ENCODE measurements around the gene CAMK1D. TPM values are rescaled to one million over a fixed set of nuclear protein-coding genes. Genes with fewer than 3 reads are reported as not detected.
A peak's percentile ranks its signal among the peaks of the same experiment; 100 is the strongest.

CAMK1D gene
- total RNA-seq, 2 experiments from 2014 or later = 7.5 to 9.0 TPM

DNA sequence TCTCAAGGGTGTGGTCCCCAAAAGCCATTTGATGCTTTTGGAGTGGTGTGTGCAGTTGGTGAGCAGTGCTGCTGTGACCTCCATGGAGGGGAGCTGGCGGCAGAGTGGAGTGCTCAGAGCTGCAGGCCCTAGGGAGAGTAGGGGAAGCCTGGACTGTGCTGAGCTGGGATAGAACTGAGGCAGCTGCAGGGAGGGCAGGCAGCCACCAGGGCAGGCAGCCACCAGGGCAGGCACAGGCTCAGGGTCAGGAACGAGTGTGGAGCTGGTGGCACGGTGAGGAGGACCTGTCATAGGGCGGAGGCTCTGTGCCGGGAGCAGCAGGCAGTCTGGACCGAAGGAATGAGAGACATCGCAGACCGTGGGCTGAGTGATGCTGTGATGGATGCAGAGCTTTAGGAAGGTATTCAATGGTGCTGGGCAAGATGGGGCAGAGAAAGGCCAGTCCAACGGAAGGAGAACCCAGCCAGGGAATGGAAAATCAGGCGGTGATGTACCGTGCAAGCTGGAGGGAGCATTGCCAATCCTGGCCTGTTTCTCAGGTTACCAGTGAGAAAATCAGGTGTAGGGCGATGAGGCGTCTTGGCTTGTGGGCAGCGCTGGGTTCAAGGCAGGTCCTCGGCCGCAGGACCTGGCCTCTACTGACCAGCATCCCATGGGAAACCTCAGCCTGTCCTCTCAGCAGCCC is 152.6 kb downstream of the CAMK1D start:
- H3K27ac Mint-ChIP-seq = no peak overlapping the region

DNA sequence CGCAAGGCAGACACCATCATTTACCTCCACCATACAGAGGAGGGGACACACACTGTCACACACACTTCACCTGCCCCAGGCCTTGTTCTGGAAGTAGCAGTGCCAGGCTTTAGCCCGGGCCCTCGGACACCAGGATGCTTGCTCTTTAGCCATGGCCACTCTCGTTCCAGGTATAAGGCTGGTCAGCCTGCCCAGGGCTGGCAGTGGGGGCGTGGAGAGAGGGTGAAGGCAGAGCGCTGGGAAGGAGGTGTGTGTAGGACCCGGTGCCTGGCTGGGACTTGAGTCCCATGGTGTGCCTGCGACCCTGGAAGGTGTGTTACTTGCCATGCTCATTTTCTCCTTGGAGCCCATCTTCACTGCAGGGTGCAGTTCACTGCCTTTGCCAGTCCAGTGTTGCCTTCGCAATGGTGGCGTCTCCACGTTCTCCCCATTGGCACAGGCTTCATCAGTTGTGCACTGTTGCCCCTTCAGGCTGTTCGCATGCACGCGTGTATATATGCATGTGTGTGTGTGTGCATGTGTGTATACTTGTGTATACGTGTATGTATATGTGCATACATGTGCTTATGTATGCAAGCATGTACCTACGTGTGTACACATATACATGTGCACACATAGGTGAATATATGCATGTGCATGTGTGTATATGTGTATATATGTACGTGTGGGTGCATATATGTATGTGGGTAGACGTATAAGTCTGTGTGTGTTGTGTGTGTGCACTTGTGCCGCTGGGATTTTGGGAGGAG is 153.4 kb downstream of the CAMK1D start:
- Mint-ChIP-seq H3K4me1 (peaks cover 21% of the 10 kb centered on the region), H3K27me3 (peaks cover 12% of the 10 kb centered on the region), H3K27ac (no peak overlapping the region), H3K36me3 (no peaks in the 10 kb centered on the region), H3K9me3 (peaks cover under 1% of the 10 kb centered on the region), H3K4me3 (no peak overlapping the region)
- DNase-seq (no peak), ATAC-seq (ENCODE audit: low read depth) (no peak)
- POLR2A ChIA-PET = no interaction called here

More for the DNA sequence above, 152.6 kb downstream of the CAMK1D start:
- peaks cover 12% of the 10 kb centered on the region for H3K27me3 Mint-ChIP-seq
- H3K4me1 Mint-ChIP-seq = peaks cover 14% of the 10 kb centered on the region
- DNase-seq (no peak), ATAC-seq (ENCODE audit: low read depth) (no peak)
- no peak overlapping the region for H3K4me3 Mint-ChIP-seq
- no peaks in the 10 kb centered on the region for H3K36me3 Mint-ChIP-seq
- POLR2A ChIA-PET = no interaction called here
- H3K9me3 Mint-ChIP-seq = peaks cover 3% of the 10 kb centered on the region

DNA sequence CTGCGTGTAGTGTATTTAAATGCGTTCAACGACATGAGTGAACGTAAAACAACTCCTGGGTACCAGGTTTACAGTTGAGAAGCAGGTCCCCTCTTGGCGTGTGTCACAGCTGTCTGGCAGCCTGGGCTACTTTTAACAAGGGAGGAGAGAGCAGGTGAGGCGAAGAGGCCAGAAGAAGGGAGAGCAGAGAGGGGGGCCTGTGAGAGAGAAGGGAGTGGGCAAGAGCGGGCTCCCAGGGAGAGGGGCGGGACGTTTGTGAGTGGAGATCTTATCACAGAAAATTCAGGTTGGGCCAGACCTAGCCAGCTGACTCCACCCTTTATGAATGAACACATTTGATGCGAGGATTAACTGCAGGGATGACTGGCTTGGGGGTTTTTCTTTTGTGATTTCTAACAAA is 154.0 kb downstream of the CAMK1D start:
- Mint-ChIP-seq H3K36me3 (no peaks in the 10 kb centered on the region), H3K27me3 (peaks cover 12% of the 10 kb centered on the region), H3K4me1 (peaks cover 28% of the 10 kb centered on the region), H3K4me3 (no peak overlapping the region), H3K27ac (no peak overlapping the region), H3K9me3 (no peaks in the 10 kb centered on the region)
- DNase-seq (no peak), ATAC-seq (ENCODE audit: low read depth) (no peak)
- POLR2A ChIA-PET = no interaction called here

DNA sequence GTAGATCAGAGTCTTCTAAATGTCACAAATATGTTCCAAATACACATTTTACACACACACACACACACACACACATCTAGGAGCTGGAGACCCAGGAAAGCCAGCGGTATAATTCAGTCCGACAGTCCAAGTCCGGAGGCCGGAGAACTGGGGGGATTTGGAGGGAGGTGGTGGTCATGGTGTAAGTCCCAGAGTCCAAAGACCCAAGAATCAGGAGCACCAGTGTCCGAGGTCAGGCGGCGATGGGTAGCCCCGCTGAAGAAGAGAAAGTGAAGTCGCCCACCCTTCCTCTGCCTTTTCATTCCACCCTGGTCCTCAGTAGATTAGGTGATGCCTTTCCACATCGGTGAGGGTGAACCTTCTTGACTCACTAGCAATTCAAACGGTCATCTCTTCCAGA is 154.8 kb downstream of the CAMK1D start:
- POLR2A ChIA-PET = no interaction called here
- H3K36me3 Mint-ChIP-seq = no peaks in the 10 kb centered on the region
- H3K4me3 Mint-ChIP-seq = no peak overlapping the region
- ATAC-seq (ENCODE audit: low read depth) = no peak
- H3K27me3 Mint-ChIP-seq = peaks cover 10% of the 10 kb centered on the region
- H3K4me1 Mint-ChIP-seq = peaks cover 32% of the 10 kb centered on the region
- H3K27ac Mint-ChIP-seq = no peak overlapping the region
- no peak for DNase-seq
- H3K9me3 Mint-ChIP-seq = no peaks in the 10 kb centered on the region

DNA sequence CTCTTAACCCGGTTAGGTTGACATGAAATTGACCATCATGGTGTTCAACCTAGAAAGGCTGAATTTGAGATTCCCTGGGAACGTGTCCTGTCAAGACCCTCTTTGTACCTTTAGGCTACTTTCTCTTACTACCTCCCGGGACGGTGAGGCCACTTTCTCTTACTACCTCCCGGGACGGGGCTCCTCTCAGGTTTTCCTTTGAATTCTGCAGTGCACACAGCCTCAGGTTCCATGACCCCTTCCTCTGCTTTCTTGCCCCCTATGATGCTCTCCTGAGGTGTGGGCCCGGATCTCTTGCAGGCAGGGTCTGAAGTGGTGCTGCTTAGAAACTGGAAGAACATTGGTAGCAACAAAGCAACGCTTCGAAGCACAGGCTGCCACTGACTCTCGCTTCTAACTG is 155.3 kb downstream of the CAMK1D start:
- Mint-ChIP-seq H3K4me1 (peaks cover 36% of the 10 kb centered on the region), H3K27me3 (peaks cover 10% of the 10 kb centered on the region), H3K36me3 (no peaks in the 10 kb centered on the region), H3K4me3 (no peak overlapping the region), H3K9me3 (no peaks in the 10 kb centered on the region), H3K27ac (no peak overlapping the region)
- no peak for ATAC-seq (ENCODE audit: low read depth)
- no peak for DNase-seq
- POLR2A ChIA-PET = no interaction called here

DNA sequence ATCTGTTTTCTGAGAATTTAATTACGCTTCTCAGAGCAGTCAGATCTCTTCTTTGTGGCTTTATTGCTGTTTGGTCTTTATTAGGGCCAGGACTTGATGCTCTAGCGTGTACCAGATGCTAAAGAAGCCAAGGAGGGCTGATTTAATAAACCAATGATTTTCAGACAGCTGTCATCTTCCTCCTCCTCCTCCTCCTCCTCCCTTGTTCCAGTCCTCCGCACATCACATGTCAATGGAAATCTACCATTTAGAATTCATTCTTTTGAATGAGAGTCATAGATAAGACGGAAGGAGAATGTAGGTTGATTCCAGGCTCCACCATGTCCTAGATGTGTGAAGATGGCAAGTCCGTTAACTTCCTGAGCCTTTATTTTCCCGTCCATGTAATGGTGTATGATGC is 156.3 kb downstream of the CAMK1D start:
- Mint-ChIP-seq H3K4me1 (peaks cover 38% of the 10 kb centered on the region), H3K9me3 (no peaks in the 10 kb centered on the region), H3K4me3 (no peak overlapping the region), H3K27me3 (peaks cover 10% of the 10 kb centered on the region), H3K27ac (no peak overlapping the region), H3K36me3 (no peaks in the 10 kb centered on the region)
- ATAC-seq (ENCODE audit: low read depth) (no peak), DNase-seq (no peak)
- POLR2A ChIA-PET = no interaction called here

DNA sequence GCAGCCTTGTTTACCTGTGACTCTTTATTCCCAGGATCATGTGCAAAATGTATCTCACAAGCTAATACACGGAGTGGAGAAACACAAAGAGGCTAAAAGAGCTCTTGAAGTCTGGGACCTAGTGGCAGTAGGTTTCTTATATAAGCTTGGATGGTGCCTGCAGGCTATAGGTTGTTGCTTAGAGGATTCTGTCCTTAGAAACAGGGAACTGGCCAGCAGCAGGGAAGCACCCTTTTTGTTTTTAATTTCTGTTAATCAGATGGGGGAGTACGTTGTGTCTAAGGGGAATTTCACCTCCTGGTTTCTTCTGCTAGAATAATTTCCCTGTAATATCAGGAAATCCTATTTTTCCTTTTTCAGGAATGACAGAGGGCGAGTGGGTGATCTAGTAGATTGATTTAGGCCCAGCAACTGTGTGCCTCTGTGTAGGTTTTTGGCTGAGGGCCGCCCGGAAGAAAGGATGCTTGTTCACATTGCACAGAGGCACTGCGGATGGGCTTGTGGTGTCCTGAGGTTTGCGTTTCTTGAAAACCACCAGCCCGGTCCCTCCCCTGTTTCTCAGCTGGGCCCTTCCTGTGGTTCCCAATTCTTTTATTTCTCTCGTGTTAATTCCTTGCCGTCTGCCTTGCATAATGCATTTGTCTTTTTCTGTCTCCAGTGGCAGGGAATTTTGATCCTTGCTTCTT is 158.0 kb downstream of the CAMK1D start:
- Mint-ChIP-seq H3K9me3 (no peaks in the 10 kb centered on the region), H3K27me3 (peaks cover 10% of the 10 kb centered on the region), H3K4me1 (peaks cover 33% of the 10 kb centered on the region), H3K36me3 (no peaks in the 10 kb centered on the region), H3K4me3 (peak overlapping the region; percentile 33), H3K27ac (no peak overlapping the region)
- peak; percentile 79 for ATAC-seq (ENCODE audit: low read depth)
- peak; percentile 50 for DNase-seq
- POLR2A ChIA-PET = no interaction called here

DNA sequence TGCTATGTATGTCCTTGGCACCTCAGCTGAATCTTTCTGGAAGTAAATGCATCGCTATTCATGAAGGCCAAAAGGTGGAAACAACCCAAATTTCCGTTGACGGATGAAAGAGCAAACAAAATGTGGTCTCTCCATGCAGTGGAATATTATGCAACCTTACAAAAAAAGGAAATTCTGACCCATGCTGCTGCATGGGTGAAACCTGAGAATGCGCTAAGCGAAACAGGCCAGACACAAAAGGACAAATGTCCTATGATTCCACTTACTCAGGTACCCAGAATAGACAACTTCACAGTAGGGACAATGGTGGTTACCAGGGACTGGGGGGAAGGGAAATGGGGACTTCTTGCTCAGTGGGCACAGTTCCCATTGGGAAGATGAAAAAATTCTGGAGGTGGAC is 158.8 kb downstream of the CAMK1D start:
- Mint-ChIP-seq H3K36me3 (no peaks in the 10 kb centered on the region), H3K4me3 (peak overlapping the region; percentile 16), H3K27me3 (peaks cover 10% of the 10 kb centered on the region), H3K9me3 (no peaks in the 10 kb centered on the region), H3K27ac (no peak overlapping the region), H3K4me1 (peaks cover 33% of the 10 kb centered on the region)
- DNase-seq (no peak), ATAC-seq (ENCODE audit: low read depth) (no peak)
- POLR2A ChIA-PET = no interaction called here

DNA sequence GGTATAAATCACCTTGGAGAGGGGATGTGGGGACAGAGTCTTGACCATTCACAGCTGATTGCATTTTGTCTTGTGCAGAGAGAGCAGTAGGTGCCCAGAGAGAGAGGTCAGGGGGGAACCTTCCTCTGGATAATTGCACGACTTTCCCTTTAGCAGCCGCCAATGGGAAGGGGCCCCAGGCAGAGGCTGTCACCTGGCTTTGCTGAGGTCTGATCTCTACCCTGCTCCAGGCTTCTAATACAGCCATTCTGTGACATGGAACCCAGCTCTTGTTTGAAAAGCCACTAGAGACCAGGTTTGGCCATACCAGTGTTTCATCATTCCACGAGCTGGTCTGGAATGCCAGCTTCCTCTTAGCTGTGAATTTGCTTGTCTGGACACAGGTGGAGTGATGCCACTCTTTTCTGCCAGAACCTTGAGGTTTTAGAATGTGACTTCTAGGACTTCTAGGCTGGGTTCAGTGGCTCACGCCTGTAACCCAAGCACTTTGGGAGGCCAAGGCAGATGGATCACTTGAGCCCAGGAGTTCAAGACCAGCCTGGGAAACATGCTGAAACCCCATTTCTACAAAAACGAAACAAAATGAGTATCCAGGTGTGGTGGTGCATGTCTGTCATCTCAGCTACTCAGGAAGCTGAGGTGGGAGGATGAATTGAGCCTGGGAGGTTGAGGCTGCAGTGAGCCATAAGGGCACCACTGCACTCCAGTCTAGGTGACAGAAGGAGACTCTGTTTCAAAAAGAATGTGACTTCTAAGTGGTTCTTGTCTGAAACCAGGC is 159.9 kb downstream of the CAMK1D start:
- Mint-ChIP-seq H3K36me3 (no peaks in the 10 kb centered on the region), H3K27me3 (peaks cover 10% of the 10 kb centered on the region), H3K9me3 (no peaks in the 10 kb centered on the region), H3K4me3 (no peak overlapping the region), H3K4me1 (peaks cover 34% of the 10 kb centered on the region), H3K27ac (no peak overlapping the region)
- DNase-seq (no peak), ATAC-seq (ENCODE audit: low read depth) (no peak)
- POLR2A ChIA-PET = no interaction called here

DNA sequence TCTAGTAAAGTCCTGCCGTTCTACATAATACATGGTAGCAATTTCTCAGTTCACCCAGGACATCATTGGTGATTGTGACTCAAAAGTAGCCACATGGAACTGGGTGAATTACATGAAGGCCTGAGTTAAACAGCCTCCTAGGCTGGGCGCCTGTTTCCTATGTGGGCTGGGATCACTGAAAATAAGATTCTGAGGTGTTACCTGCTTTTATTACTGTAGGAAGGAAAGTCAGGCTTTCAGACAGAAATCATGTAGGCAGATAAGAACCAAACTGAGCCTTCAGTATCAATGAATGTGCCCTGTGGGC is 160.4 kb downstream of the CAMK1D start:
- H3K9me3 Mint-ChIP-seq = no peaks in the 10 kb centered on the region
- no peak for ATAC-seq (ENCODE audit: low read depth)
- POLR2A ChIA-PET = no interaction called here
- peaks cover 9% of the 10 kb centered on the region for H3K27me3 Mint-ChIP-seq
- H3K36me3 Mint-ChIP-seq = no peaks in the 10 kb centered on the region
- no peak overlapping the region for H3K4me3 Mint-ChIP-seq
- DNase-seq = no peak
- H3K4me1 Mint-ChIP-seq = peaks cover 36% of the 10 kb centered on the region
- no peak overlapping the region for H3K27ac Mint-ChIP-seq

DNA sequence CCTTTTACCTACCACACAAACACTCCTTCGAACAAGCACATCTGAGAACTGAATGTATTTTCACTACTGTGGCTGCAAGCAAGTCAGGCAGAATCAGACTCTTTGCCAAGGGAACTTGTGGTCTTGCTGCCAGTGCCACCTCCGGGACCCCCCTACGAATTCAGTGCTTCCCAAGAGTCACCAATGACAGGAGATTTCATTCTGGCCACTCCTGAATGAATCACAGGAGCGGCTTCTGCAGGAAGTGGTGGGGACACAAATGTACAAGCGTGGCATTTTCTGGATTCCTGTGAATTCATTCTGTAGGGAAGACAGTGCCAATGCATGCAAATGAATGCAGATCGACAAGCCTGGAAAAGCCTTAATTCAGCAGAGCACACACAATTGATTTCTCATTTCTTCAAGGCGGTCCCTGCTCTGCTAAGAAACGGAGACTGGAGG is 161.2 kb downstream of the CAMK1D start:
- H3K9me3 Mint-ChIP-seq = no peaks in the 10 kb centered on the region
- no peak for DNase-seq
- peaks cover 6% of the 10 kb centered on the region for H3K27me3 Mint-ChIP-seq
- no peak for ATAC-seq (ENCODE audit: low read depth)
- peaks cover 36% of the 10 kb centered on the region for H3K4me1 Mint-ChIP-seq
- H3K27ac Mint-ChIP-seq = no peak overlapping the region
- H3K36me3 Mint-ChIP-seq = no peaks in the 10 kb centered on the region
- H3K4me3 Mint-ChIP-seq = no peak overlapping the region
- POLR2A ChIA-PET = no interaction called here

DNA sequence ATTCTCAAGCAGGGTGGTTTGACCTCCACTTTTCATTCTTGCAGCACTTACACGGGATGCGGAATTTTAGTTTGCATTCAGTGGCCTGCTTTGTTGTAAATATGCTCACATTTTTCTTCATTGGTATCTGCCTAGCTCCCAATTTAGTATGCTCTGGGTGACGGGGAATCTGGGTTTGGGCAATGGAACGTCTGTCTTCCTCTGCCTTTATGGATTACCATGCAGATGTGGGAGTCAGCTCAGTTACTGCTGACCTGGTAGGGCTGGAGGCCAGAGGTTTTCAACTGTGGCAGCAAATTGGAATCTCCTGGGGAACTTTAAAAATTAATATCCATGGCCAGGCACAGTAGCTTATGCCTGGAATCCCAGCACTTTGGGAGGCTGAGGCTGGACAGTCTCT is 161.6 kb downstream of the CAMK1D start:
- H3K27me3 Mint-ChIP-seq = peaks cover 2% of the 10 kb centered on the region
- DNase-seq = no peak
- ATAC-seq (ENCODE audit: low read depth) = no peak
- no peak overlapping the region for H3K4me3 Mint-ChIP-seq
- no peak overlapping the region for H3K27ac Mint-ChIP-seq
- no peaks in the 10 kb centered on the region for H3K36me3 Mint-ChIP-seq
- peaks cover 32% of the 10 kb centered on the region for H3K4me1 Mint-ChIP-seq
- POLR2A ChIA-PET = no interaction called here
- no peaks in the 10 kb centered on the region for H3K9me3 Mint-ChIP-seq

DNA sequence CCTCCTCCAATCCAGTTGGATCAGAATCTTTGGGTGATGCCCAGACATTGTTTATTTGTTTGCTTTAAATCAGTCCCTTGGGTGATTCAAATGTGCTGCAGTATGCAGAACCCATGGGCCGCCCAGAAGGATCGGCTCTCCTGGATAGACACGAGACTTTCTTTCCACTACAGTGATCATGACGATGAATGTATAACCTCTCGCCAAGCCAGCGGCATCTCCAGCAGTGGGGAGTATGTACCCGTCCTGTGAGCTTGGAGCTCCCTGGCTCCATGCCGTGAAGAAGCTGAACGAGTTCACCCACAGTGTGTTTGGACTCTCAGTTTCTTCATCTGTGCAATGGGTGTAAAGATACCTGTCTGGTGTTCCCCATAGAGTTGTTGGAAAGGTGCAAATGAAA is 162.3 kb downstream of the CAMK1D start:
- Mint-ChIP-seq H3K9me3 (no peaks in the 10 kb centered on the region), H3K4me3 (no peak overlapping the region), H3K27me3 (no peaks in the 10 kb centered on the region), H3K4me1 (peaks cover 32% of the 10 kb centered on the region), H3K36me3 (no peaks in the 10 kb centered on the region), H3K27ac (no peak overlapping the region)
- POLR2A ChIA-PET = no interaction called here
- DNase-seq = no peak
- no peak for ATAC-seq (ENCODE audit: low read depth)
